Vagina (tissue), 2 donors: ENCODE measurements around the gene ST6GALNAC5.

Source experiments
- POLR2A ChIP-seq, 2 donors: fragments of 450-650 bp; IDR thresholded peaks; one replicate each; pipeline ENCODE4 v1.6.1; 2017; ENCODE audit warnings: antibody characterized with exemption in 2 of 2, mild to moderate bottlenecking in 2 of 2, moderate library complexity in 2 of 2
- POLR2AphosphoS5 ChIP-seq, 2 donors: sonication (generic); formaldehyde crosslinking; IDR thresholded peaks; one replicate each; pipeline ENCODE4 v1.9.0; 2017; ENCODE audit warnings: antibody characterized with exemption in 2 of 2, mild to moderate bottlenecking in 2 of 2, low read depth in 1 of 2; ENCODE audit not compliant: insufficient read depth in 1 of 2

DNA sequence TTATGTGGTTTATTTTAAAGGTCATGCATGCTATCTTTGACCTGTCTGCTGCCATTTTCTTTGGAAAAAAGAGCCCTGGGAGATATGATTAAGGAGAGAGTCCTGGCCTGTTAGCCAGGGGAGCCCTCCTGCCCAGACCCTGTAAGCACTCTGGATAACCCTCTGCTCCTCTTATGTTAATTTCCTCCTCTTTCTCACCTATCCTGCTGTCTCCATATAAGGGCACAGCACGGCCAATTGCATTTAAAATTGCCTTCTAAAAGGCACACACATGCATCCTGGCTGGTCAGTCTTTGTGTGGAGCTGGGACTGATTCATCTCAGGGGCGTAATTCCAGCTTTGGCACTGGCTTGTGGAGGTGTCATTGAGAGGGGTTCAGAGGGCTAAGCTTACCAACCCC is 158.9 kb downstream of the ST6GALNAC5 start:
- TF ChIP-seq POLR2AphosphoS5 (IDR thresholded peaks at IDR 0.05; ENCODE audit: insufficient read depth in 1 of 2, low read depth in 1 of 2), result no peak
- TF ChIP-seq POLR2A (IDR thresholded peaks at IDR 0.05), result no peak
